Activated CD4-positive, CD25-positive, alpha-beta regulatory T cell treated with anti-CD3 and anti-CD28 coated beads, Interleukin-2, amount 50 U/mL, for 72 hours (primary cell): ENCODE measurements around the gene TIGD1.
"Not testable (repeated sequence)": the region's sequence is repeated elsewhere in the genome, so short reads cannot be mapped to it uniquely, and the experiment has no call there.

Experiments
- DNase-seq: peaks from one replicate; pipeline ENCODE4 v3.0.0; 2021

The TIGD1 gene

DNA sequence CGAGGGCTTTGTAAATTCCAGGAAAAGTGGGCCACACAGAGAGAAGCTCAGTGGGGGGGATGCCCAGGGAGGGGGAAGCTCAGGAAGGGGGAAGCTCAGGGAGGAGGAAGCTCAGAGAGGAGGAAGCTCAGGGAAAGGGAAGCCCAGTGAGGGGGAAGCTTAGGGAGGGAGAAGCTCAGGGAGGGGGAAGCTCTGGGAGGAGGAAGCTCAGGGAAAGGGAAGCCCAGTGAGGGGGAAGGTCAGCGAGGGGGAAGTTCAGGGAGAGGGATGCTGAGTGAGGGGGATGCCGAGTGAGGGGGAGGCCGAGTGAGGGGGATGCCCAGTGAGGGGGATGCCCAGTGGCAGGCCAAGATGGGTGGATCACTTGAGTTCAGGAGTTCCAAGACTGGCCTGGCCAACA, 11.7 kb downstream of the TIGD1 start:
- peak; percentile 24 for DNase-seq

- no peak for DNase-seq
Observed at GRCh38 chr2:232537499-232537898, 12.9 kb downstream of the TIGD1 start.

- DNase-seq: peak; percentile 32
Observed at GRCh38 chr2:232537079-232537478, 13.3 kb downstream of the TIGD1 start.

GRCh38 chr2:232535761-232536530, 14.4 kb downstream of the TIGD1 start:
- peak; percentile 19 for DNase-seq

GRCh38 chr2:232534940-232535651, 15.3 kb downstream of the TIGD1 start:
- peak; percentile 22 for DNase-seq

DNA sequence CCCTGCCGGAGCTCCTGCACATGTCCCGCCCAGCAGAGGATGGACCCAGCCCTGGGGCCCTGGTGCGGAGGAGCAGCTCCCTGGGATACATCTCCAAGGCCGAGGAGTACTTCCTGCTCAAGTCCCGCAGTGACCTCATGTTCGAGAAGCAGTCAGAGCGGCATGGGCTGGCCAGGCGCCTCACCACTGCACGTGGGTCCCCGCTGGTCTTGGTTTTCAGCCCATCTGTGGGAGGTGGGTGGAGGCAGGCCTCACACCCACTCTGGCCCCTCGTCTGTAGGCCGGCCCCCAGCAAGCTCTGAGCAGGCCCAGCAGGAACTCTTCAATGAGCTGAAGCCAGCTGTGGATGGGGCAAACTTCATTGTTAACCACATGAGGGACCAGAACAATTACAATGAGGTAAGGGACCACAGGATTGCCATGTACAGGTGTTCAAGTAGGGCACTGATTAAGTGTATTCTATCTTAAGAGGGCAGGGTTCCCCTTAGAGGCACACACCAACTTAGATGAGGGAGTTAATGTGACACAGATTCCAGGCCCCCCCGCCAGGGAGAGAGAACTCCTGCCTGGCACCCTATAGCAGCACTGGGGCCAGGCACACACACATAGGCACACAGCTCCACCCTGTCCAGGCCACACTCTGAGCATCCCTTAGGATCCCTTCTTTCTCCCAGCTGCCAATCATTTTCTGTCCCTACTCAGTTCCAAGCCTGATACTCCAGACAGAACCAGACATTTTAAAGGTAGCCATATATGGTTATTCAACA, 16.2 kb downstream of the TIGD1 start:
- DNase-seq: no peak

GRCh38 chr2:232532821-232533220, 17.5 kb downstream of the TIGD1 start:
- DNase-seq: not testable (repeated sequence)

GRCh38 chr2:232532419-232532818, 17.9 kb downstream of the TIGD1 start:
- no peak for DNase-seq

DNA sequence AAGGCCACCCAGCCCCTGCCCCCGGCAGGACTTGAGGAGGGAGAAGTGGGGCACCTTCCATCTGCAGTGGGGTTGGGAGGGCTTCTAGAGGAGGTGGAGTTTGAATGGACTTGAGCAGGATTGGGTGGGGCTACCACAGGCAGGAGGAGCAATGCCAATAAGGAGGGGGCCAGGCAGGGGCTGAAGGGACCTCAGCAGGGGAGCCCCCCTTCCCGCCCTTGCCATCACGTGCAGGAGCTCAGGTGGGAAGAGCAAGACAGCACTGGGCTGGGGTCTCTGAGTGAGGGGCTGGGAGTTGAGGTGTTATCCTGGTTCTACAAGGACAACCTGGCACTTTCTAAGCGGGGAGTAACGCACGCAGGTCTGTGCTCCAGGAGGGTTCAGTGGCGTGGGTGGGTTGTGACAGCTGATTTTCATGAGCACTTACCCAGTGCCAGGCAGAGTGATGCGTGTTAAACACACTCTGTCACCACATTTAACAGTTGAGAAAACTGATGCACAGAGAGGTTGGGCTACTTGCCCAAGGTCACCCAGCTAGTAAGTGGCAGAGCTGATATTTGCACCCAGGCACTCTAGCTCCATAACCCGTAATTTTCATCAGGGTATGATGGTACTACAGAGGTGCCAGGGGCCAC, 19.6 kb downstream of the TIGD1 start:
- DNase-seq: no peak

DNA sequence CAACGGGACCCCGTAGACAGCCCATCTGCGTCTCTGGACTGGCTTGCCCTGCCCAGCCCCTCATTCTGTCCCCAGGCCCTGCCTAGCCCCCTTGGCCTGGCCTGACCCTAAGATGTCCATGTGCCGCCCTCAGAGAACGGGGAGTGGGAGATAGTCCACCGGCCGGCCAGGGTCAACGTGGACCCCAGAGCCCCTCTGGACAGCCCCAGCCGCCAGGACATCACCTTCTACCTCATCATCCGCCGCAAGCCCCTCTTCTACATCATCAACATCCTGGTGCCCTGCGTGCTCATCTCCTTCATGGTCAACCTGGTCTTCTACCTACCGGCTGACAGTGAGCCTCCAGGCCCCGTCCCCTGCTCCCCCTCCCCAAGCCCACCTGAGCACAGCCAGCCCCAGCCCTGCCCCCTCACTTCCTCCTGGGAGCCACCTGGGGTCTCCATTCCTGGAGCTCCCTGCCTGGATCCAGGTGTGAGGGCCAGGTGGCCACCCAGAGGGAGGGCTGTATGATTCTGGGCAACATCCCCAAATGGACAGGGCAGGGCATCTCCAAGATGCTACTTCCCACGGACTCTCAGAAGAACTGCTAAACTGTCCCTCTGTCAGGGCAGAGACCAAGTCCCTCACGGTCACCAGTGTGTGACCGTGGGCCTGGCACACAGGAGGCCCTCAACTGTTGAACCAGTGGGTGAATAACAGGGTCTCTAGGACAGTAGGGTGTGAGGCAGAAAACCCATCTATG, 20.4 kb downstream of the TIGD1 start:
- no peak for DNase-seq

- DNase-seq: no peak
Observed at GRCh38 chr2:232528746-232529460, 21.5 kb downstream of the TIGD1 start.

DNA sequence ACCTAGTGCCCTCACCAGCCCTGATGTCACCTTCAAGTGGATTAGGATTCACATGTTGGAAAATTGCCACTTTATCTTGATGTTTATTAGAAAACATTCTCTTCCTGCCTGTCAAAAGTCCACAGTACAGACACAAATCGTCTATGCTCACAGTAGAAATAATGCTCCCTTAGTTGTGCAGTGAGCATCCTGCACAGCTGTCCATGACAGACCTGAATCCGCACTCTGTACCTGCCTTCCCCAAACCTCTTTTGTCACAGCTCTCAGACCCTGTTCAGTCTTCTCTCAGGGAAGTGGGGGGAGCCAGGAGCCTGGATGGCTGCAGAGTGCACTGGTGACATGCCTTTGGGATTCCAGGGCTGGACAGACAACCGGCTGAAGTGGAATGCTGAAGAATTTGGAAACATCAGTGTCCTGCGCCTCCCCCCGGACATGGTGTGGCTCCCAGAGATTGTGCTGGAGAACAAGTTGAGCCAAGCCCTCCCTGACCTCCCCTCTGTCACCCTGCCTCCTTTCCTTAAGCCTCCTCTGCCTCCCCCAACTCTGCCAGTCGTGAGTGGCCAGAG, 22.4 kb downstream of the TIGD1 start:
- DNase-seq: no peak

GRCh38 chr2:232526372-232526941, 23.9 kb downstream of the TIGD1 start:
- DNase-seq: no peak

DNA sequence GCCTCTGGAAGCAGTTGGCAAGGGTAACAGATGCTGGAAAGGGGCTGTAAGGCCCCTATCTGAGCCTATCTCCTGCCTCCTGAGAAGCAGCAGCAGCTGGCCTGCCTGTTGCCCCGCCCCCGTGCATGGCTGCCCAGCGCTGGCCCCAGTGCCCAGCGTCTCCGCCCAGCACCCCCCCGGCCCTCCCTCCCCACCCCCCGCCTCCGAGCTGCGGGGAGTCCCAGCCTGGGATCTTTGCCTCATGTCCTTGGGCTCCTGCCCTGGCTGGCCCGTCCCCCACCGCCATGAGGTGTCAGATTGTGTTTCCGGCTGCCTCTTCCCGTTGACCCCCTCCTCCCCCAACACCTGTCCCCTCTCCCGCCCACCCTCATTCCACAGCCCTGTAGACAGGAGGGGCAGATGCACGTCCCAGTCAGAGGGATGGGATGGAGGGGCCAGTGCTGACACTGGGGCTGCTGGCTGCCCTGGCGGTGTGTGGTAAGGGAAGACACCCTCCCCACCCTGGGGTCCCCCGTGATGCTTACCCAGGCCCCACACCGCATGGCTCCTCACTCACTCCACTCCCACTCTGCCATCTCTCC, 24.5 kb downstream of the TIGD1 start, which contains the start of gene CHRND:
Gene CHRND, plus strand, starts transcription at position 370 of the 581 bp plus-strand sequence. Its CDS starts 56 bp downstream, at position 426.
- no peak for DNase-seq

GRCh38 chr2:232525199-232525598, 25.2 kb downstream of the TIGD1 start:
- no peak for DNase-seq

DNA sequence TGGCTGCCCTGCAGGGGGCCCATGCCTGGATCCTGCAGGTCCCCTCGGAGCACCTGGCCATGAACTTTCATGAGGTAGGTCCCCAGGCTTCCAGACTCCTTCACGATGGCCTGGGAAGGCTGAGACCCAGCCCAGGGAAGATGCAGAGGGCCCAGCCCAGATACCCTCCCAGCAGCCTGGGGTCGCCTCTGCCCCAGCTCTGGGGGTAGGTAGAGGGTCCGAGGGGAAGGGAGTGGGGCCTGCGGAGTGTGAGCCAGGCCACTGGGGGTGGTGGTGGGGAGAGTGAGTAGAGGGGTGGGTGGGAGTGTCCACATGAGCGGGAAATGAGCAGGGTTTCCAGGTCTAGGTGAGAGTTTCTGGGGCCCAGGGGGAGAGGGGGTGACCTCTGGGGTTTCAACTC, 25.6 kb downstream of the TIGD1 start:
- no peak for DNase-seq

DNA sequence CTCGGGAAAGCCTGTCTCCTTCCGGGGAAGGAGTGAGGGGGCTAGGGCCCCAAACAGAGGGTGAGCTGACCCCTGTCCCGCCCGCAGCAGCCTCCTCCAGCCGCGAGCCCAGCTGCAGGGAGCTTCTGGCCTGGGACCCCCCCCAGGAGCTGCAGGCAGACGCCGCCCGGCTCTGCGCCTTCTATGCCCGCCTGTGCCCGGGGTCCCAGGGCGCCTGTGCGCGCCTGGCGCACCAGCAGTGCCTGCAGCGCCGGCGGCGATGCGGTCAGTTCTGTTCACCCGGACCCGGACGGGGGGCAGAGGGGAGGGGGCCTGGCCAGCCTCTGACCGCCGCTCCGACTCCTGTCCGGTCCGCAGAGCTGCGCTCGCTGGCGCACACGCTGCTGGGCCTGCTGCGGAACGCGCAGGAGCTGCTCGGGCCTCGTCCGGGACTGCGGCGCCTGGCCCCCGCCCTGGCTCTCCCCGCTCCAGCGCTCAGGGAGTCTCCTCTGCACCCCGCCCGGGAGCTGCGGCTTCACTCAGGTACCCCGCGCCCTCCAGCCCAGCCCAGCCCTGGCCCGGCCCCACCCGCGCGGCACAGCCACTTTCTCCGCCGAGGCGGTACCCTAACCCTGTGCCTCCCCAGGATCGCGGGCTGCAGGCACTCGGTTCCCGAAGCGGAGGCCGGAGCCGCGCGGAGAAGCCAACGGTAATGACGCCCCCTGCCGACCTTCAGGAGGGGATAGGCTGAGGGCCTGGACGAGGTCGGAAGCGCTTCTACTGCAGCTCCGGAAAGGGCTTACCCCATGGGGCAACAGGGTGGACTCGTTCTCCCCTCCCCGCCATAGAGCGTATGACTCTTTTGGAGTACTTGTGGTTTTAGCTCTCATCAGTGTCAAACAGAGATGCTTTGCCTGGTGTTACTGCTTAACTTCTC, 26.4 kb downstream of the TIGD1 start:
- DNase-seq: no peak

- no peak for DNase-seq
Observed at GRCh38 chr2:232523402-232523681, 27.0 kb downstream of the TIGD1 start.

GRCh38 chr2:232522623-232523401, 27.5 kb downstream of the TIGD1 start:
- DNase-seq: no peak
